Panc1 (cell line): ENCODE measurements around the gene TRIM56.

Source experiments
- POLR2AphosphoS5 ChIP-seq: IDR thresholded peaks from 2 replicates; pipeline ENCODE4 v1.6.1; 2012; ENCODE audit warnings: mild to moderate bottlenecking, low read depth, low read length, moderate library complexity
- SIN3A ChIP-seq: IDR thresholded peaks from 2 replicates; pipeline ENCODE4 v1.6.1; 2012; ENCODE audit warnings: low read depth, mild to moderate bottlenecking, low read length, moderate library complexity, borderline replicate concordance; ENCODE audit not compliant: insufficient read depth
- TCF7L2 ChIP-seq: IDR thresholded peaks from 2 replicates; pipeline ENCODE4 v1.6.1; 2011; ENCODE audit warnings: mild to moderate bottlenecking, low read depth, low read length, inconsistent platforms
- TF ChIP-seq, protein P1 (sequence below): fragments of 450-650 bp; IDR thresholded peaks from 2 replicates; pipeline ENCODE4 v1.5.1; 2017; ENCODE audit warnings: mild to moderate bottlenecking
- TF ChIP-seq, protein P2 (sequence below), 2 experiments: IDR thresholded peaks; 2 replicates each; pipeline ENCODE4 v1.6.1; 2011 to 2012; ENCODE audit warnings: low read depth in 2 of 2, control low read depth in 1 of 2, low read length in 1 of 2, mild to moderate bottlenecking in 1 of 2, moderate library complexity in 1 of 2; ENCODE audit not compliant: insufficient read depth in 1 of 2

DNA sequence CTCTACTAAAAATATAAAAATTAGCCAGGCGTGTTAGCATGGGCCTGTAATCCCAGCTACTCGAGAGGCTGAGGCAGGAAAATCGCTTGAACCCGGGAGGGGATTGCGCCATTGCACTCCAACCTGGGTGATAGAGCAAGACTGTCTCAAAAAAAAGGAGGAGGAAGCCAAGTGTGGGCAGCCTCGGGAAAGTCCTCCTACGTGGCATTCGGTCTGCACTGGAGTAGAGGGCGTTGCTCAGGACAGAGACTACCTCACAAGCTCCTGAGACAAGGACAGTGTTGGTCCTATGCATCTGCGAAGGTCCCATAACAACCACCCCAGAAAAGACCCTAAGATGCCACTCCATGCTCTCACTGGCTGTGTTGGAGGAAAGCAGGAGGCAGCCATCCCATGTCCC is 31.6 kb downstream of the TRIM56 start:
- TF ChIP-seq, protein P1, sequence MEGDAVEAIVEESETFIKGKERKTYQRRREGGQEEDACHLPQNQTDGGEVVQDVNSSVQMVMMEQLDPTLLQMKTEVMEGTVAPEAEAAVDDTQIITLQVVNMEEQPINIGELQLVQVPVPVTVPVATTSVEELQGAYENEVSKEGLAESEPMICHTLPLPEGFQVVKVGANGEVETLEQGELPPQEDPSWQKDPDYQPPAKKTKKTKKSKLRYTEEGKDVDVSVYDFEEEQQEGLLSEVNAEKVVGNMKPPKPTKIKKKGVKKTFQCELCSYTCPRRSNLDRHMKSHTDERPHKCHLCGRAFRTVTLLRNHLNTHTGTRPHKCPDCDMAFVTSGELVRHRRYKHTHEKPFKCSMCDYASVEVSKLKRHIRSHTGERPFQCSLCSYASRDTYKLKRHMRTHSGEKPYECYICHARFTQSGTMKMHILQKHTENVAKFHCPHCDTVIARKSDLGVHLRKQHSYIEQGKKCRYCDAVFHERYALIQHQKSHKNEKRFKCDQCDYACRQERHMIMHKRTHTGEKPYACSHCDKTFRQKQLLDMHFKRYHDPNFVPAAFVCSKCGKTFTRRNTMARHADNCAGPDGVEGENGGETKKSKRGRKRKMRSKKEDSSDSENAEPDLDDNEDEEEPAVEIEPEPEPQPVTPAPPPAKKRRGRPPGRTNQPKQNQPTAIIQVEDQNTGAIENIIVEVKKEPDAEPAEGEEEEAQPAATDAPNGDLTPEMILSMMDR: no peak
- no peak for TF ChIP-seq POLR2AphosphoS5
- TF ChIP-seq, protein P2, sequence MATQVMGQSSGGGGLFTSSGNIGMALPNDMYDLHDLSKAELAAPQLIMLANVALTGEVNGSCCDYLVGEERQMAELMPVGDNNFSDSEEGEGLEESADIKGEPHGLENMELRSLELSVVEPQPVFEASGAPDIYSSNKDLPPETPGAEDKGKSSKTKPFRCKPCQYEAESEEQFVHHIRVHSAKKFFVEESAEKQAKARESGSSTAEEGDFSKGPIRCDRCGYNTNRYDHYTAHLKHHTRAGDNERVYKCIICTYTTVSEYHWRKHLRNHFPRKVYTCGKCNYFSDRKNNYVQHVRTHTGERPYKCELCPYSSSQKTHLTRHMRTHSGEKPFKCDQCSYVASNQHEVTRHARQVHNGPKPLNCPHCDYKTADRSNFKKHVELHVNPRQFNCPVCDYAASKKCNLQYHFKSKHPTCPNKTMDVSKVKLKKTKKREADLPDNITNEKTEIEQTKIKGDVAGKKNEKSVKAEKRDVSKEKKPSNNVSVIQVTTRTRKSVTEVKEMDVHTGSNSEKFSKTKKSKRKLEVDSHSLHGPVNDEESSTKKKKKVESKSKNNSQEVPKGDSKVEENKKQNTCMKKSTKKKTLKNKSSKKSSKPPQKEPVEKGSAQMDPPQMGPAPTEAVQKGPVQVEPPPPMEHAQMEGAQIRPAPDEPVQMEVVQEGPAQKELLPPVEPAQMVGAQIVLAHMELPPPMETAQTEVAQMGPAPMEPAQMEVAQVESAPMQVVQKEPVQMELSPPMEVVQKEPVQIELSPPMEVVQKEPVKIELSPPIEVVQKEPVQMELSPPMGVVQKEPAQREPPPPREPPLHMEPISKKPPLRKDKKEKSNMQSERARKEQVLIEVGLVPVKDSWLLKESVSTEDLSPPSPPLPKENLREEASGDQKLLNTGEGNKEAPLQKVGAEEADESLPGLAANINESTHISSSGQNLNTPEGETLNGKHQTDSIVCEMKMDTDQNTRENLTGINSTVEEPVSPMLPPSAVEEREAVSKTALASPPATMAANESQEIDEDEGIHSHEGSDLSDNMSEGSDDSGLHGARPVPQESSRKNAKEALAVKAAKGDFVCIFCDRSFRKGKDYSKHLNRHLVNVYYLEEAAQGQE (IDR thresholded peaks at IDR 0.05; ENCODE audit: insufficient read depth in 1 of 2, low read depth in 2 of 2, low read length in 1 of 2): no peak
- no peak for TF ChIP-seq SIN3A
- no peak for TF ChIP-seq TCF7L2
